ENCODE data around the gene PPP1R2.

Gene PPP1R2

DNA sequence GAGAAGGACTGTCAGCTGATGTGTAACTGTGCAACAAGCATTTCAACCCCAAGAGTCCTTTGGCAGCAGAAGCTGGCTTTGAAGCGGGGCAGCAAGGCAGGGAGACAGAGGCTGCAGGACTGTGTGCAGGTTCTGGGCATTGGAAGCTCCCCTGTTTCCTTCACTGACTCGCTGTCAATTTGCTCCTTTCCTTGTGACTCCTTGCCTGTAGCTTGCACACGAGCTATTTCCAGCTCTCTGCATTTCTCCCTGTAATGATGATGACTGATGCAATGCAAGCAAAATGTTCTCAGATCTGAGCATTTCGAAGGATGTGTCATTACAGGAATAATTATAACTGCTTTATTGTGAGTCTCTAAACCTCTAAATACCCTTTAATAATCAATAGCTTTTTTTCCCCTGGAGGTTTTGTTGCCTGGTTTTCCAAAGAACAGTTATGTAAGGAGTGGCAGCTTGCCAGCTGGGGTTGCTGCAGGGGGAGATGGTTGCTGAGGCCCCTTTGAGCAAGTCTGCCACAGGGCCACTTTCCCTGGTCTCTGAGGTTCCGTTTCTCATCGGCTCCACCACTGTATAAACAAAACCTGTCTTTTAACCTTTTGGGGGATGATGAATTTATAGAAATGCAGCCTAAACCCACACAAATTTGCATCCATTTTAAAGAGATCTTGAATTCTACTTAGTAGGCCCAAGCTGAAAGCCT lies 37.8 kb upstream of the PPP1R2 start:
- Histone ChIP-seq H3K36me3 (ENCODE audit: control insufficient read depth, insufficient read depth, low read length) (no peaks in the 10 kb centered on the region), H3K4me3 (ENCODE audit: insufficient read depth, low read depth, low read length) (no peak overlapping the region), H3K4me1 (ENCODE audit: control insufficient read depth, insufficient read depth, low read length) (no peaks in the 10 kb centered on the region), H3K27ac (ENCODE audit: insufficient read depth, low read depth, low read length, poor library complexity, severe bottlenecking) (no peak overlapping the region), H3K27me3 (ENCODE audit: control insufficient read depth, insufficient read depth, low read length, poor library complexity, severe bottlenecking) (no peaks in the 10 kb centered on the region), H3K9me3 (ENCODE audit: control insufficient read depth, low read length) (no peaks in the 10 kb centered on the region)
- 89 to 90% methylated on average over 3 to 6 of the region's 6 CpGs for WGBS, 2 experiments

GRCh38 chr3:195579281-195579680 lies 36.2 kb upstream of the PPP1R2 start:
- Histone ChIP-seq H3K36me3 (ENCODE audit: control insufficient read depth, insufficient read depth, low read length) (no peaks in the 10 kb centered on the region), H3K9me3 (ENCODE audit: control insufficient read depth, low read length) (no peaks in the 10 kb centered on the region), H3K27ac (ENCODE audit: insufficient read depth, low read depth, low read length, poor library complexity, severe bottlenecking) (no peak overlapping the region), H3K4me1 (ENCODE audit: control insufficient read depth, insufficient read depth, low read length) (no peaks in the 10 kb centered on the region), H3K27me3 (ENCODE audit: control insufficient read depth, insufficient read depth, low read length, poor library complexity, severe bottlenecking) (no peaks in the 10 kb centered on the region), H3K4me3 (ENCODE audit: insufficient read depth, low read depth, low read length) (no peak overlapping the region)
- 94 to 96% methylated on average over 12 of the region's 12 CpGs for WGBS, 2 experiments

GRCh38 chr3:195578565-195578964 lies 35.4 kb upstream of the PPP1R2 start:
- H3K4me1 ChIP-seq (ENCODE audit: control insufficient read depth, insufficient read depth, low read length): no peaks in the 10 kb centered on the region
- H3K27ac ChIP-seq (ENCODE audit: insufficient read depth, low read depth, low read length, poor library complexity, severe bottlenecking): no peak overlapping the region
- no peaks in the 10 kb centered on the region for H3K36me3 ChIP-seq (ENCODE audit: control insufficient read depth, insufficient read depth, low read length)
- H3K9me3 ChIP-seq (ENCODE audit: control insufficient read depth, low read length): no peaks in the 10 kb centered on the region
- H3K27me3 ChIP-seq (ENCODE audit: control insufficient read depth, insufficient read depth, low read length, poor library complexity, severe bottlenecking): no peaks in the 10 kb centered on the region
- H3K4me3 ChIP-seq (ENCODE audit: insufficient read depth, low read depth, low read length): no peak overlapping the region
- 92 to 94% methylated on average over 6 of the region's 6 CpGs for WGBS, 2 experiments

DNA sequence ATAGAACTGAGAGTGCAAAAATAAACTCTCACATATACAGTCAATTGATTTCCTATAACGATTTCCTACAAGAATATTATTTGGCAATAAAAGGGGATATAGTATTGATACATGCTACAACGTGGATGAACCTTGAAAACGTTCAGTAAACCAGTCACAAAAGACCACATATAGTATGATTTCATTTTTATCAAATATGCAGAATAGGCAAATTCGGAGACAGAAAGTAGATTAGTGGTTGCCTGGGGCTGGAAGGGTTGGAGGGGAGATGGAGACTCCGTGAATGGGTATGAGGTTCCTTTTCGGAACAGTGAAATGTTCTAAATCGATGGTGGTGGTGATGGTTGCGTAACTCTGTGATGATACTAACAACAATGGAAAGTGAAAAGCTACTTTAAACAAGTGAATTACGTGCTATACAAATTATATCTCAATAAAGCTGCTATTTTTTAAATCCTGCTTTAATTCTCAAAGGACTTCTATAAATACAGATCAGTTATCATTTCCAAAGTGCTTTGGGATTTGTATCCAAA lies 34.6 kb upstream of the PPP1R2 start:
- Histone ChIP-seq H3K4me1 (ENCODE audit: control insufficient read depth, insufficient read depth, low read length) (no peaks in the 10 kb centered on the region), H3K4me3 (ENCODE audit: insufficient read depth, low read depth, low read length) (no peak overlapping the region), H3K27ac (ENCODE audit: insufficient read depth, low read depth, low read length, poor library complexity, severe bottlenecking) (no peak overlapping the region), H3K27me3 (ENCODE audit: control insufficient read depth, insufficient read depth, low read length, poor library complexity, severe bottlenecking) (no peaks in the 10 kb centered on the region), H3K9me3 (ENCODE audit: control insufficient read depth, low read length) (no peaks in the 10 kb centered on the region), H3K36me3 (ENCODE audit: control insufficient read depth, insufficient read depth, low read length) (no peaks in the 10 kb centered on the region)
- 79 to 85% methylated on average over 7 to 9 of the region's 9 CpGs for WGBS, 2 experiments

GRCh38 chr3:195574497-195575304 lies 31.6 kb upstream of the PPP1R2 start:
- H3K27me3 ChIP-seq (ENCODE audit: control insufficient read depth, insufficient read depth, low read length, poor library complexity, severe bottlenecking): no peaks in the 10 kb centered on the region
- WGBS, 2 experiments: 91 to 97% methylated on average over 7 to 8 of the region's 8 CpGs
- no peak overlapping the region for H3K27ac ChIP-seq (ENCODE audit: insufficient read depth, low read depth, low read length, poor library complexity, severe bottlenecking)
- no peaks in the 10 kb centered on the region for H3K9me3 ChIP-seq (ENCODE audit: control insufficient read depth, low read length)
- H3K4me1 ChIP-seq (ENCODE audit: control insufficient read depth, insufficient read depth, low read length): no peaks in the 10 kb centered on the region
- H3K36me3 ChIP-seq (ENCODE audit: control insufficient read depth, insufficient read depth, low read length): no peaks in the 10 kb centered on the region
- no peak overlapping the region for H3K4me3 ChIP-seq (ENCODE audit: insufficient read depth, low read depth, low read length)

- Histone ChIP-seq H3K27ac (ENCODE audit: insufficient read depth, low read depth, low read length, poor library complexity, severe bottlenecking) (no peak overlapping the region), H3K27me3 (ENCODE audit: control insufficient read depth, insufficient read depth, low read length, poor library complexity, severe bottlenecking) (no peaks in the 10 kb centered on the region), H3K4me3 (ENCODE audit: insufficient read depth, low read depth, low read length) (no peak overlapping the region), H3K4me1 (ENCODE audit: control insufficient read depth, insufficient read depth, low read length) (no peaks in the 10 kb centered on the region), H3K36me3 (ENCODE audit: control insufficient read depth, insufficient read depth, low read length) (no peaks in the 10 kb centered on the region), H3K9me3 (ENCODE audit: control insufficient read depth, low read length) (no peaks in the 10 kb centered on the region)
- WGBS, 2 experiments: 87 to 88% methylated on average over 19 of the region's 19 CpGs
Measured at GRCh38 chr3:195573611-195574496, 30.7 kb upstream of the PPP1R2 start.

DNA sequence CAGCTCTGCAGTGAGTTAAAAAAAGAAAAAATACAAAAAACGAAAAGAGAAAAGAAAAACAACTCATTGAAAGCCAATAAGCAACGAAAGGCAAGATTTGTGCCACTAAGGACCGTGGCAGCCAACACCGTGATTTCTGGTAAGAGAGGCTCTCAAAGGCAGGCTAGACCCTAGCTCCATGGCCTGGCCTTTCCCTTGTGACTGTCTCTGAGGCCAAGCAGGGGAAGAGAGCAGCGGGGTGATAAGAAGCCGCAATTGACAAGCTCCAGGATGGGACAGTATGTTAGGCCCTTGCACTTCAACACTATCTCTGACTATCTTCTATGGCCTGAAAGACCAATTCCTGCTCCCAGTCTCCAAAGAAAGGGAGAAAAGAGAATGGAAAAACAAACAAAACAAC lies 28.2 kb upstream of the PPP1R2 start:
- Histone ChIP-seq H3K27ac (ENCODE audit: insufficient read depth, low read depth, low read length, poor library complexity, severe bottlenecking) (no peak overlapping the region), H3K4me1 (ENCODE audit: control insufficient read depth, insufficient read depth, low read length) (no peaks in the 10 kb centered on the region), H3K27me3 (ENCODE audit: control insufficient read depth, insufficient read depth, low read length, poor library complexity, severe bottlenecking) (no peaks in the 10 kb centered on the region), H3K36me3 (ENCODE audit: control insufficient read depth, insufficient read depth, low read length) (no peaks in the 10 kb centered on the region), H3K4me3 (ENCODE audit: insufficient read depth, low read depth, low read length) (no peak overlapping the region), H3K9me3 (ENCODE audit: control insufficient read depth, low read length) (no peaks in the 10 kb centered on the region)
- 87 to 89% methylated on average over 6 of the region's 6 CpGs for WGBS, 2 experiments

DNA sequence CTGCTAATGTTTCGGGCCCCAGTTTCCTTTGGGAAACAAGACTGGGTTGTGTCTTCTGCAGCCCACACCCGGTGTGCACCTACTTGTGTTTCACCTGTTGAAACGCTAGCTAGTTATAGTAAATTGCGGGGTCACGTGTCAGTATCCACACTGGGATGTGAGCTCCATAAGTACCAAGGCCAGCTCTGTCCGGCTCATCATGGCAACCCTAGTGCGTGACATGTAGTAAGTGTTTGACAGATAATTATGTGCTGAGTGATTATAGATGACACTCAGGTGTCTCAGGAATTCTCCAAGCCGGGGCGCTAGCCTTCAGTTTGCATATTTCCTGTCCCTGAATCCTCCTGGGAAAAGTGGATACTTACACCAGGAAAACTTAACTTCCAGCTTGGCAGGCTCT lies 27.8 kb upstream of the PPP1R2 start:
- Histone ChIP-seq H3K4me3 (ENCODE audit: insufficient read depth, low read depth, low read length) (no peak overlapping the region), H3K36me3 (ENCODE audit: control insufficient read depth, insufficient read depth, low read length) (no peaks in the 10 kb centered on the region), H3K4me1 (ENCODE audit: control insufficient read depth, insufficient read depth, low read length) (no peaks in the 10 kb centered on the region), H3K27ac (ENCODE audit: insufficient read depth, low read depth, low read length, poor library complexity, severe bottlenecking) (no peak overlapping the region), H3K9me3 (ENCODE audit: control insufficient read depth, low read length) (no peaks in the 10 kb centered on the region), H3K27me3 (ENCODE audit: control insufficient read depth, insufficient read depth, low read length, poor library complexity, severe bottlenecking) (no peaks in the 10 kb centered on the region)
- WGBS, 2 experiments: 93 to 95% methylated on average over 9 of the region's 9 CpGs

DNA sequence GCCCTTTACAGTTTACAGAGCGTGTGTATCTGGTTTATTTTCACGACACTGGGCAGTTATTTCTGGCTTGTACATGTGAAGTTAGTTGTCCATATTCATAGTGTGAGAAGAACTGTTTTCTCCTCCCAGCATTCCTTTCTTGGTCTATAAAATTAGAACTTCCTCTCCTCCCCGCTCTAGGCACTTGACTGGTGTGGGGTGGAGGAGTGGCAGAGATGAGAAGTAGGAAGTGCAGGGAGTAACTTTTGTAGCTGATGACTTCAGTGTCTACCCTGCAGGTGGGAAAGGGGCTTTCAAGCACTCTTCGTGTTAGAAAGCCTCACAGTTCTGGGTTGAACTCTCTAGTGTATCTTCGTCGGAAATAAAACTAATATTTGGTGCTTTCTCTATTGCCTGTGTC lies 27.2 kb upstream of the PPP1R2 start:
- Histone ChIP-seq H3K27ac (ENCODE audit: insufficient read depth, low read depth, low read length, poor library complexity, severe bottlenecking) (no peak overlapping the region), H3K27me3 (ENCODE audit: control insufficient read depth, insufficient read depth, low read length, poor library complexity, severe bottlenecking) (no peaks in the 10 kb centered on the region), H3K4me1 (ENCODE audit: control insufficient read depth, insufficient read depth, low read length) (no peaks in the 10 kb centered on the region), H3K36me3 (ENCODE audit: control insufficient read depth, insufficient read depth, low read length) (no peaks in the 10 kb centered on the region), H3K4me3 (ENCODE audit: insufficient read depth, low read depth, low read length) (no peak overlapping the region), H3K9me3 (ENCODE audit: control insufficient read depth, low read length) (no peaks in the 10 kb centered on the region)
- 85 to 89% methylated on average over 5 to 6 of the region's 6 CpGs for WGBS, 2 experiments

DNA sequence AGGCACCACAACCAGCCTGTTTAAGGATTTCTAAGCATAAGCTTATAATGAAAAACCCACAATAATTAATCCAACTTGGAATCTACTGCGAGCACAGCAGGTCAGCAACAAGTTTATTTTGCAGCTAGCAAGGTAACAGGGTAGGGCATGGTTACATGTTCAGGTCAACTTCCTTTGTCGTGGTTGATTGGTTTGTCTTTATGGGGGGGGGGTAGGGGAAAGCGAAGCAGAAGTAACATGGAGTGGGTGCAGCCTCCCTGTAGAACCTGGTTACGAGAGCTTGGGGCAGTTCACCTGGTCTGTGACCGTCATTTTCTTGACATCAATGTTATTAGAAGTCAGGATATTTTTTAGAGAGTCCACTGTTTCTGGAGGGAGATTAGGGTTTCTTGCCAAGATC lies 25.5 kb upstream of the PPP1R2 start:
- Histone ChIP-seq H3K4me3 (ENCODE audit: insufficient read depth, low read depth, low read length) (no peak overlapping the region), H3K4me1 (ENCODE audit: control insufficient read depth, insufficient read depth, low read length) (no peaks in the 10 kb centered on the region), H3K36me3 (ENCODE audit: control insufficient read depth, insufficient read depth, low read length) (no peaks in the 10 kb centered on the region), H3K27me3 (ENCODE audit: control insufficient read depth, insufficient read depth, low read length, poor library complexity, severe bottlenecking) (no peaks in the 10 kb centered on the region), H3K9me3 (ENCODE audit: control insufficient read depth, low read length) (no peaks in the 10 kb centered on the region), H3K27ac (ENCODE audit: insufficient read depth, low read depth, low read length, poor library complexity, severe bottlenecking) (no peak overlapping the region)
- 94 to 95% methylated on average over 5 of the region's 5 CpGs for WGBS, 2 experiments

Data from ectodermal cell (in vitro differentiated cells).